Immature natural killer cell (primary cell): ENCODE data around the gene SAMD4B. TPM values are rescaled to one million over a fixed set of nuclear protein-coding genes. Genes with fewer than 3 reads are reported as not detected.
A peak's percentile ranks its signal among the peaks of the same experiment; 100 is the strongest.

Experiments used
- DNase-seq, 3 donors: peaks; one replicate each; pipeline ENCODE4 v3.0.0; 2022; ENCODE audit warnings: mixed read lengths in 1 of 3
- H3K27ac Mint-ChIP-seq, 6 donors: one replicate each; pipeline ENCODE4 v1.8.0; 2020; ENCODE audit warnings: mixed read lengths in 6 of 6, mild to moderate bottlenecking in 5 of 6, inconsistent platforms in 4 of 6, moderate library complexity in 3 of 6
- H3K27me3 Mint-ChIP-seq, 3 donors: one replicate each; pipeline ENCODE4 v1.8.0; 2020 to 2021; ENCODE audit warnings: low read depth in 3 of 3, mild to moderate bottlenecking in 3 of 3, mixed read lengths in 3 of 3, moderate library complexity in 3 of 3, inconsistent platforms in 1 of 3
- H3K36me3 Mint-ChIP-seq, 3 donors: one replicate each; pipeline ENCODE4 v1.8.0; 2020; ENCODE audit warnings: mixed read lengths in 3 of 3, inconsistent platforms in 2 of 3, mild to moderate bottlenecking in 2 of 3
- H3K4me1 Mint-ChIP-seq, 2 donors: one replicate each; pipeline ENCODE4 v1.8.0; 2020; ENCODE audit warnings: inconsistent platforms in 2 of 2, mild to moderate bottlenecking in 2 of 2, mixed read lengths in 2 of 2, moderate library complexity in 1 of 2
- H3K4me3 Mint-ChIP-seq, 5 donors: one replicate each; pipeline ENCODE4 v1.8.0; 2020; ENCODE audit warnings: mild to moderate bottlenecking in 5 of 5, mixed read lengths in 5 of 5, inconsistent platforms in 3 of 5, moderate library complexity in 3 of 5
- H3K9me3 Mint-ChIP-seq, 6 donors: one replicate each; pipeline ENCODE4 v1.8.0; 2020; ENCODE audit warnings: mild to moderate bottlenecking in 6 of 6, mixed read lengths in 6 of 6, inconsistent platforms in 4 of 6, moderate library complexity in 3 of 6
- polyA plus RNA-seq, 3 donors: library from polyadenylated mRNA; unstranded; fragments of 300-500 nt; fragmentation: Illumina TruSeq; gene quantifications; one replicate each; pipeline ENCODE4 v1.2.3, GENCODE V29; 2021

The SAMD4B gene
- polyA plus RNA-seq, 3 donors from 2014 or later = 2.9 to 17.8 (median 3.9) TPM

GRCh38 chr19:39416152-39417120 lies 74.2 kb downstream of the SAMD4B start:
- H3K27ac Mint-ChIP-seq = no peak overlapping the region

DNA sequence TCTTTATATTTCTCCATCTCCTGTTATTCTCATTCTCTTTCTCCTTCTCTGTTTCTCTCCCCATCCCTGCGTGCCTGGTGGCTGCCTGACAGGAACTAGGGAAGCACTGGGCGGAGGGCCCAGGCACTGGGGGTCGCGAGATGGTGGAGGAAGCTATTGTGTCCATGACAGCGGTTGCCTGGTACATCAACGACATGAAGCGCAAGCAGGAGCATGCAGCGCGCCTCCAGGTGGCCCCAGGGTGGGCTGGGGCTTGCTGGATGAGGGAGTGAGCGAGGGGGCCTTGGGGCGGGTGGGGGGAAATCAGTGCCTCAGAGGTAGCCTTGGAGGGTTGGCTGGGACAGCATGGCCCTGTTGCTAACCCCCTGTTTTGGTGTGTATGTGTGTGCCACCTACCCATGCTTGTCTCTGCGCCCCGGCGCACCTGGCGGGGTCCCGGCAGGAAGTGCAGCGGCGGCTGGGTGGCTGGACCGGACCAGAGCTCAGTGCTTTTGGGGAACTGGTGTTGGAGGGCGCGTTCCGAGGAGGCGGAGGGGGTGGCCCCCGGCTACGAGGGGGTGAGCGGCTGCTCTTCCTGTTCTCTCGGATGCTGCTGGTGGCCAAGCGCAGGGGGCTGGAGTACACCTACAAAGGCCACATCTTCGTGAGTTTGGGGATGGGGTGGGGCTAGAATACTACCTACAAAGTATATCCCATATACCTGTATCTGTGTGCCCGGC lies 75.4 kb downstream of the SAMD4B start:
- H3K27ac Mint-ChIP-seq = peak overlapping the region in 2 of 6 donors; percentile 46 to 70
- no peak overlapping the region for H3K4me3 Mint-ChIP-seq
- H3K9me3 Mint-ChIP-seq = no peaks in the 10 kb centered on the region
- H3K27me3 Mint-ChIP-seq = peaks cover 3 to 12% (median 4%) of the 10 kb centered on the region in 3 donors
- peaks cover 13 to 14% of the 10 kb centered on the region in 2 donors for H3K4me1 Mint-ChIP-seq
- peaks cover 0 to 3% (median 0%) of the 10 kb centered on the region in 3 donors for H3K36me3 Mint-ChIP-seq
- DNase-seq = no peak

More at GRCh38 chr19:39416152-39417120, 74.2 kb downstream of the SAMD4B start:
- Mint-ChIP-seq H3K4me1 (peaks cover 19 to 23% of the 10 kb centered on the region in 2 donors), H3K4me3 (no peak overlapping the region), H3K27me3 (peaks cover 13 to 23% (median 15%) of the 10 kb centered on the region in 3 donors), H3K9me3 (peaks cover 0 to 6% (median 0%) of the 10 kb centered on the region in 6 donors), H3K36me3 (peaks cover 0 to 3% (median 0%) of the 10 kb centered on the region in 3 donors)
- DNase-seq = no peak

- Mint-ChIP-seq H3K36me3 (peaks cover 0 to 3% (median 2%) of the 10 kb centered on the region in 3 donors), H3K4me1 (peaks cover 8 to 9% of the 10 kb centered on the region in 2 donors), H3K27me3 (peaks cover 0 to 8% (median 4%) of the 10 kb centered on the region in 3 donors), H3K27ac (peak overlapping the region in 1 of 6 donors; percentile 30), H3K9me3 (no peaks in the 10 kb centered on the region), H3K4me3 (no peak overlapping the region)
- no peak for DNase-seq
Observed at GRCh38 chr19:39419003-39419402, 76.8 kb downstream of the SAMD4B start.

DNA sequence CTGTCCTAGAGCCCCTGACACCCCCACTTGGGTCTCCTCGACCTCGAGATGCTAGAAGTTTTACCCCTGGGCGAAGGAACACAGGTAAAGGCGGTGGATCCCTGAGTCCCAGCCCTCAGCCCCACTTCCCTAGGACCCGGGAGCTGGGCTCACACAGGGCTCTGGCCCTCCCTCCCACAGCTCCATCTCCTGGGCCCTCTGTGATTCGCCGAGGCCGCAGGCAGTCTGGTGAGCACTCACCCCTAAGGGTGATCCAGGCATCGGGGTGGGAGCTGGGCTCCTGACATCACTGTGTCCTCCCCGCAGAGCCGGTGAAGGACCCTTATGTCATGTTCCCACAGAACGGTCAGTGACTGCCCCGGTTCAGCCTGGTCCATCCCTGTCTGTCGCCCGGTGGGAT lies 78.5 kb downstream of the SAMD4B start:
- Mint-ChIP-seq H3K4me1 (no peaks in the 10 kb centered on the region), H3K36me3 (peaks cover 0 to 6% (median 6%) of the 10 kb centered on the region in 3 donors), H3K27ac (no peak overlapping the region), H3K4me3 (no peak overlapping the region), H3K9me3 (no peaks in the 10 kb centered on the region), H3K27me3 (peaks cover 0 to 2% (median 0%) of the 10 kb centered on the region in 3 donors)
- no peak for DNase-seq

GRCh38 chr19:39422020-39422419 lies 79.8 kb downstream of the SAMD4B start:
- Mint-ChIP-seq H3K36me3 (peaks cover 0 to 8% (median 6%) of the 10 kb centered on the region in 3 donors), H3K4me1 (no peaks in the 10 kb centered on the region), H3K9me3 (no peaks in the 10 kb centered on the region), H3K4me3 (no peak overlapping the region), H3K27me3 (peaks cover 0 to 2% (median 0%) of the 10 kb centered on the region in 3 donors), H3K27ac (no peak overlapping the region)
- DNase-seq = no peak

GRCh38 chr19:39423258-39424086 lies 81.3 kb downstream of the SAMD4B start:
- H3K36me3 Mint-ChIP-seq = peaks cover 0 to 8% (median 6%) of the 10 kb centered on the region in 3 donors
- peak overlapping the region in 1 of 6 donors; percentile 53 for H3K27ac Mint-ChIP-seq
- no peaks in the 10 kb centered on the region for H3K4me1 Mint-ChIP-seq
- no peak for DNase-seq
- no peak overlapping the region for H3K4me3 Mint-ChIP-seq
- peaks cover 0 to 2% (median 0%) of the 10 kb centered on the region in 3 donors for H3K27me3 Mint-ChIP-seq
- no peaks in the 10 kb centered on the region for H3K9me3 Mint-ChIP-seq

DNA sequence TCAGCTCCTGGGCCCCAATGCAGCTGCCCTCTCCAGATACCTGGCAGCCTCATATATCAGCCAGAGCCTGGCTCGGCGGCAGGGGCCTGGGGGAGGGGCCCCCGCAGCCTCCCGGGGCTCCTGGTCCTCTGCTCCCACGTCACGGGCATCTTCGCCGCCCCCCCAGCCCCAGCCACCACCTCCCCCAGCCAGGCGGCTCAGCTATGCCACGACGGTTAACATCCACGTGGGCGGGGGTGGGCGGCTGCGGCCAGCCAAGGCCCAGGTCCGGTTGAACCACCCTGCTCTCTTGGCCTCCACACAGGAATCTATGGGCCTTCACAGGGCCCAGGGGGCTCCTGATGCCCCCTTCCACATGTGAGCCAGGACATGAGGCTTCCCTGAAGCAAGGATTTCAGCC lies 82.7 kb downstream of the SAMD4B start:
- no peak overlapping the region for H3K4me3 Mint-ChIP-seq
- H3K36me3 Mint-ChIP-seq = peaks cover 0 to 6% (median 5%) of the 10 kb centered on the region in 3 donors
- DNase-seq = no peak
- no peak overlapping the region for H3K27ac Mint-ChIP-seq
- H3K4me1 Mint-ChIP-seq = no peaks in the 10 kb centered on the region
- H3K9me3 Mint-ChIP-seq = no peaks in the 10 kb centered on the region
- peaks cover 0 to 2% (median 0%) of the 10 kb centered on the region in 3 donors for H3K27me3 Mint-ChIP-seq

- no peaks in the 10 kb centered on the region for H3K4me1 Mint-ChIP-seq
- H3K27ac Mint-ChIP-seq = peak overlapping the region in 1 of 6 donors; percentile 64
- H3K27me3 Mint-ChIP-seq = peaks cover 0 to 2% (median 0%) of the 10 kb centered on the region in 3 donors
- no peak overlapping the region for H3K4me3 Mint-ChIP-seq
- no peaks in the 10 kb centered on the region for H3K9me3 Mint-ChIP-seq
- H3K36me3 Mint-ChIP-seq = peaks cover 0 to 6% (median 5%) of the 10 kb centered on the region in 3 donors
- no peak for DNase-seq
Observed at GRCh38 chr19:39425744-39426143, 83.5 kb downstream of the SAMD4B start.

- Mint-ChIP-seq H3K4me3 (no peak overlapping the region), H3K4me1 (no peaks in the 10 kb centered on the region), H3K27ac (peak overlapping the region in 3 of 6 donors; percentile 9 to 64 (median 15)), H3K27me3 (peaks cover 0 to 2% (median 0%) of the 10 kb centered on the region in 3 donors), H3K9me3 (no peaks in the 10 kb centered on the region), H3K36me3 (peaks cover 0 to 6% (median 5%) of the 10 kb centered on the region in 3 donors)
- DNase-seq = no peak
Observed at GRCh38 chr19:39426170-39426569, 83.9 kb downstream of the SAMD4B start.

GRCh38 chr19:39427707-39428106 lies 85.5 kb downstream of the SAMD4B start:
- peaks cover 1 to 2% of the 10 kb centered on the region in 2 donors for H3K4me1 Mint-ChIP-seq
- H3K27ac Mint-ChIP-seq = no peak overlapping the region
- H3K27me3 Mint-ChIP-seq = peaks cover 0 to 2% (median 0%) of the 10 kb centered on the region in 3 donors
- no peak overlapping the region for H3K4me3 Mint-ChIP-seq
- no peaks in the 10 kb centered on the region for H3K9me3 Mint-ChIP-seq
- no peak for DNase-seq
- H3K36me3 Mint-ChIP-seq = peaks cover 0 to 8% (median 5%) of the 10 kb centered on the region in 3 donors

- Mint-ChIP-seq H3K27me3 (no peaks in the 10 kb centered on the region), H3K9me3 (no peaks in the 10 kb centered on the region), H3K36me3 (peaks cover 4 to 16% (median 12%) of the 10 kb centered on the region in 3 donors), H3K27ac (no peak overlapping the region), H3K4me3 (no peak overlapping the region), H3K4me1 (peaks cover 7 to 9% of the 10 kb centered on the region in 2 donors)
- no peak for DNase-seq
Observed at GRCh38 chr19:39428283-39429112, 86.3 kb downstream of the SAMD4B start.
